HepG2 (cell line): ENCODE results near the gene RALB. TPM values are rescaled to one million over a fixed set of nuclear protein-coding genes. Genes with fewer than 3 reads are reported as not detected.

Experiments
- ATAC-seq: fragments of 200-7000 bp; cut with Tn5 transposase; 3 replicates; pipeline ENCODE4 v1.9.1; 2020; ENCODE audit warnings: mild to moderate bottlenecking, moderate library complexity
- BruUV-seq: library from RNA; stranded (reverse); fragments of 400-500 nt; replicated peaks from 2 replicates; lab custom pipeline; 2021; lab: Mats Ljungman, UMichigan
- CTCF ChIA-PET: fragments of 300-600 bp; formaldehyde crosslinking; extraction: SDS; loops from one replicate; lab custom pipeline; 2021; ENCODE audit warnings: low total read pairs, inconsistent platforms, low intra/inter-chr PET ratio; lab: Yijun Ruan, JAX
- POLR2A ChIA-PET: fragments of 350-600 bp; sonication (Branson Sonifier 250); formaldehyde crosslinking; loops from one replicate; lab custom pipeline; 2020; ENCODE audit warnings: antibody characterized with exemption, inconsistent platforms; lab: Yijun Ruan, JAX
- DNase-seq: peaks from one replicate; pipeline ENCODE4 v3.0.0-alpha.2; 2015; ENCODE audit warnings: low spot score
- FAIRE-seq: peaks from 3 replicates; lab custom pipeline; 2011; peaks lifted over from hg19 to GRCh38; lab: Jason Lieb, UNC
- H2AFZ ChIP-seq: one replicate; pipeline ENCODE4 v1.6.1; 2011; ENCODE audit warnings: low read length, inconsistent platforms
- H3K27ac ChIP-seq: fragments of 300-600 bp; 3 replicates; pipeline ENCODE4 v1.8.0; 2011; ENCODE audit warnings: mixed run types, mild to moderate bottlenecking, mixed read lengths, low read length, inconsistent platforms; ENCODE audit not compliant: insufficient read depth; ENCODE audit errors: extremely low read length
- H3K27me3 ChIP-seq, 2 experiments: fragments of 200-600 bp in 1 of 2; 2 replicates in 1 of 2; 3 replicates in 1 of 2; pipeline versions ENCODE4 v1.6.0 to v1.8.0; 2011; ENCODE audit warnings: low read length in 2 of 2, mild to moderate bottlenecking in 2 of 2, moderate library complexity in 2 of 2, inconsistent platforms in 1 of 2; ENCODE audit not compliant: insufficient read depth in 2 of 2, control insufficient read depth in 1 of 2
- H3K36me3 ChIP-seq, 2 experiments: fragments of 200-600 bp in 1 of 2; replicated peaks in 1 of 2; 2 replicates in 1 of 2; 3 replicates in 1 of 2; pipeline versions ENCODE4 v1.5.1 to v1.8.0; 2011; ENCODE audit warnings: low read length in 2 of 2, inconsistent platforms in 1 of 2; ENCODE audit not compliant: insufficient read depth in 2 of 2, control insufficient read depth in 1 of 2
- H3K4me1 ChIP-seq: 2 replicates; pipeline ENCODE4 v1.5.1; 2012; ENCODE audit warnings: low read length, inconsistent platforms; ENCODE audit not compliant: insufficient read depth
- H3K4me2 ChIP-seq: 2 replicates; pipeline ENCODE4 v1.6.0; 2011; ENCODE audit warnings: low read depth, low read length, inconsistent platforms
- H3K4me3 ChIP-seq, 3 experiments: fragments of 200-600 bp in 1 of 3; sonication (generic), shearing (Covaris generic) in 1 of 3; replicated peaks in 1 of 3; 2 replicates each; pipeline ENCODE4 v1.5.1; 2011 to 2016; ENCODE audit warnings: low read length in 3 of 3, inconsistent platforms in 2 of 3, low read depth in 2 of 3, mild to moderate bottlenecking in 2 of 3, control low read depth in 1 of 3, mixed read lengths in 1 of 3; ENCODE audit not compliant: insufficient read depth in 1 of 3
- H3K79me2 ChIP-seq: one replicate; pipeline ENCODE4 v1.6.1; 2011; ENCODE audit warnings: low read length, inconsistent platforms; ENCODE audit not compliant: insufficient read depth
- H3K9ac ChIP-seq: 2 replicates; pipeline ENCODE4 v1.6.0; 2011; ENCODE audit warnings: mild to moderate bottlenecking, low read depth, low read length, inconsistent platforms; ENCODE audit not compliant: insufficient read depth
- H3K9me3 ChIP-seq: 2 replicates; pipeline ENCODE4 v1.5.1; 2012; ENCODE audit warnings: mild to moderate bottlenecking, low read length
- H4K20me1 ChIP-seq: 2 replicates; pipeline ENCODE4 v1.6.0; 2011; ENCODE audit warnings: inconsistent platforms, mild to moderate bottlenecking, low read length, moderate library complexity; ENCODE audit not compliant: insufficient read depth
- ATF3 ChIP-seq: sonication (generic); formaldehyde crosslinking; IDR thresholded peaks from 2 replicates; pipeline ENCODE4 v1.4.0; 2020; ENCODE audit warnings: missing genetic modification reagents
- EED ChIP-seq: sonication (generic); formaldehyde crosslinking; IDR thresholded peaks from 2 replicates; pipeline ENCODE4 v1.5.0; 2020; ENCODE audit warnings: mild to moderate bottlenecking, missing genetic modification reagents
- FOXK2 ChIP-seq: fragments of 450-650 bp; IDR thresholded peaks from 2 replicates; pipeline ENCODE4 v1.6.1; 2016
- GTF2F1 ChIP-seq: fragments of 150-350 bp; IDR thresholded peaks from 2 replicates; pipeline ENCODE4 v1.6.1; 2014; ENCODE audit warnings: low read length
- KAT7 ChIP-seq: IDR thresholded peaks from 2 replicates; pipeline ENCODE4 v1.6.1; 2018; ENCODE audit warnings: borderline replicate concordance, missing compliant biosample characterization
- RBM39 ChIP-seq: fragments of 200-400 bp; formaldehyde crosslinking; IDR thresholded peaks from one replicate; pipeline ENCODE4 v1.6.1; 2018; ENCODE audit warnings: antibody characterized with exemption, mild to moderate bottlenecking, low read depth, low read length; ENCODE audit not compliant: poor library complexity, severe bottlenecking
- SP4 ChIP-seq: sonication (generic); formaldehyde crosslinking; IDR thresholded peaks from 2 replicates; pipeline ENCODE4 v1.8.1; 2023; ENCODE audit warnings: mild to moderate bottlenecking, missing genetic modification reagents
- THRA ChIP-seq: sonication (generic); formaldehyde crosslinking; IDR thresholded peaks from 2 replicates; pipeline ENCODE4 v1.4.0; 2020; ENCODE audit warnings: missing genetic modification reagents, borderline replicate concordance
- YEATS2 ChIP-seq: sonication (generic); formaldehyde crosslinking; IDR thresholded peaks from 2 replicates; pipeline ENCODE4 v1.4.0; 2020; ENCODE audit warnings: missing genetic modification reagents, borderline replicate concordance
- ZSCAN25 ChIP-seq: sonication (generic); formaldehyde crosslinking; IDR thresholded peaks from 2 replicates; pipeline ENCODE4 v1.8.0; 2022; ENCODE audit warnings: mild to moderate bottlenecking, missing genetic modification reagents
- WGBS: methylation state at CpG from one replicate; pipeline ENCODE4 v1.1.6; 2017; ENCODE audit warnings: low lambda C conversion rate; 5-methylcytosine and 5-hydroxymethylcytosine counted together
- in situ Hi-C: cut with HindIII; loops from 2 replicates; pipeline ENCODE4 v1.10.0; 2017; ENCODE audit warnings: low pct_unique_long_range_greater_than_20kb; ENCODE audit not compliant: extremely low pct_ligation_motif_present
- intact Hi-C: fragments of 100-400 bp; cut with micrococcal nuclease; formaldehyde crosslinking; loops from one replicate; pipeline ENCODE4 v1.10.0; 2022; ENCODE audit not compliant: unreplicated experiment
- polyA plus RNA-seq, 8 experiments: library from polyadenylated mRNA; depleted of rRNA in 3 of 8; stranded (reverse) in 7 of 8; unstranded in 1 of 8; fragments of >200 nt; fragmentation: Illumina TruSeq in 4 of 8; extraction: Trizol in 4 of 8; gene quantifications; 2 replicates each; pipeline versions ENCODE4 v1.2.1 to v1.2.3, GENCODE V29; 2011 to 2016; ENCODE audit warnings: low read depth in 4 of 8, missing spikeins in 1 of 8, mixed read lengths in 1 of 8; ENCODE audit not compliant: insufficient read depth in 1 of 8
- total RNA-seq, 5 experiments: library from RNA; depleted of rRNA; stranded (reverse); fragments of >200 nt; fragmentation: Illumina TruSeq; extraction: Trizol; gene quantifications; 2 replicates each; pipeline ENCODE4 v1.2.3, GENCODE V29; 2016; ENCODE audit warnings: low read depth in 1 of 5

RALB gene
- total and polyA plus RNA-seq, 2 of the 13 experiments (the other 11 are each of a cell fraction or from before 2014, with no cell fraction given), result 37.8 to 43.2 TPM

- Histone ChIP-seq H3K27ac (no peak overlapping the region), H3K27me3 (no peaks in the 10 kb centered on the region), H4K20me1 (no peaks in the 10 kb centered on the region), H3K79me2 (no peaks in the 10 kb centered on the region), H3K36me3 (no peaks in the 10 kb centered on the region; a peak in 2 of 5 replicates), H3K4me2 (no peak overlapping the region), H3K4me1 (peaks cover 7% of the 10 kb centered on the region), H2AFZ (no peak overlapping the region), H3K9me3 (no peaks in the 10 kb centered on the region), H3K4me3 (no peak overlapping the region), H3K9ac (no peak overlapping the region)
- POLR2A ChIA-PET, result no interaction called here
- 91% methylated on average over 5 of the region's 5 CpGs for WGBS
- TF ChIP-seq YEATS2 (CRISPR knock-in tag), result no peak
- no peak for TF ChIP-seq SP4 (CRISPR knock-in tag)
- TF ChIP-seq FOXK2, result no peak
- TF ChIP-seq EED (CRISPR knock-in tag), result no peak
- no peak for TF ChIP-seq RBM39
- no peak for TF ChIP-seq THRA (CRISPR knock-in tag)
- TF ChIP-seq KAT7, result no peak
- TF ChIP-seq GTF2F1, result no peak
- no peak for TF ChIP-seq ZSCAN25 (CRISPR knock-in tag)
- no peak for TF ChIP-seq ATF3
- in situ Hi-C loops, result no loop called here
- FAIRE-seq, result no peak
- no peak for ATAC-seq
- DNase-seq, result no peak
- no TSS peak for BruUV-seq
- intact Hi-C loops, result no loop called here
- CTCF ChIA-PET, result no interaction called here
These were observed 48.6 kb downstream of the RALB start for GRCh38 chr2:120301284-120301683.
